ENCODE data around the gene PPME1.

PPME1 gene

GRCh38 chr11:74257959-74258553 lies 87.0 kb downstream of the PPME1 start:
- Histone ChIP-seq H4K20me1 (ENCODE audit: insufficient read depth) (no peaks in the 10 kb centered on the region), H3K27me3 (ENCODE audit: insufficient read depth, low read depth) (no peaks in the 10 kb centered on the region), H3K36me3 (ENCODE audit: insufficient read depth) (no peaks in the 10 kb centered on the region), H2AFZ (ENCODE audit: low read depth) (no peak overlapping the region), H3K79me2 (ENCODE audit: insufficient read depth, low read depth) (no peaks in the 10 kb centered on the region), H3K9ac (no peak overlapping the region), H3K27ac (no peak overlapping the region), H3K4me2 (no peak overlapping the region), H3K4me1 (ENCODE audit: low read depth, poor library complexity, severe bottlenecking) (no peaks in the 10 kb centered on the region), H3K4me3 (IDR thresholded peaks at IDR 0.05; ENCODE audit: insufficient read depth, low read depth, low read length) (no peak overlapping the region)
- TF ChIP-seq, protein P1, sequence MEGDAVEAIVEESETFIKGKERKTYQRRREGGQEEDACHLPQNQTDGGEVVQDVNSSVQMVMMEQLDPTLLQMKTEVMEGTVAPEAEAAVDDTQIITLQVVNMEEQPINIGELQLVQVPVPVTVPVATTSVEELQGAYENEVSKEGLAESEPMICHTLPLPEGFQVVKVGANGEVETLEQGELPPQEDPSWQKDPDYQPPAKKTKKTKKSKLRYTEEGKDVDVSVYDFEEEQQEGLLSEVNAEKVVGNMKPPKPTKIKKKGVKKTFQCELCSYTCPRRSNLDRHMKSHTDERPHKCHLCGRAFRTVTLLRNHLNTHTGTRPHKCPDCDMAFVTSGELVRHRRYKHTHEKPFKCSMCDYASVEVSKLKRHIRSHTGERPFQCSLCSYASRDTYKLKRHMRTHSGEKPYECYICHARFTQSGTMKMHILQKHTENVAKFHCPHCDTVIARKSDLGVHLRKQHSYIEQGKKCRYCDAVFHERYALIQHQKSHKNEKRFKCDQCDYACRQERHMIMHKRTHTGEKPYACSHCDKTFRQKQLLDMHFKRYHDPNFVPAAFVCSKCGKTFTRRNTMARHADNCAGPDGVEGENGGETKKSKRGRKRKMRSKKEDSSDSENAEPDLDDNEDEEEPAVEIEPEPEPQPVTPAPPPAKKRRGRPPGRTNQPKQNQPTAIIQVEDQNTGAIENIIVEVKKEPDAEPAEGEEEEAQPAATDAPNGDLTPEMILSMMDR (conservative IDR thresholded peaks at IDR 0.05; ENCODE audit: low read depth, low read length) = no peak

DNA sequence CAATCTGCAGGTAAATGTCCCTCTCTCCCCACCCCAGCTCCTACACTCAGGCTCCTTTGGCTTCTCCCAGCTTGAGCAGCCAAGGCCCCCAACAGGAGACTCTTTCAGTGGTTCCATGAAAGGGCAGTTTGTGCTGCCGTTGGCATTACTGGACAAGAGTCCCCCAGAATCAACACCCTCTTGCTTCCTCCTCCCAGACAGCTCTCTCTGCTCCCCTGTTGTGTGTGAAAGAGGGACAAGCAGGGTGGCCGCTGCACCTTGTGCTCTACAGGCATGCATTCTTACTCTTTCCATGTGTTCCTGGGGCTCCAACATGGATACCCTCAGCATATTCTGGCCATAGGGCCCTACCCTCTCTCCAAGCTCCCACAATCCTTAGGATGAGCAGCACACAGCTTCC lies 91.6 kb downstream of the PPME1 start:
- Histone ChIP-seq H3K4me3 (IDR thresholded peaks at IDR 0.05; ENCODE audit: insufficient read depth, low read depth, low read length) (no peak overlapping the region), H4K20me1 (ENCODE audit: insufficient read depth) (no peaks in the 10 kb centered on the region), H3K9ac (no peak overlapping the region), H2AFZ (ENCODE audit: low read depth) (no peak overlapping the region), H3K4me2 (no peak overlapping the region), H3K27me3 (ENCODE audit: insufficient read depth, low read depth) (no peaks in the 10 kb centered on the region), H3K4me1 (ENCODE audit: low read depth, poor library complexity, severe bottlenecking) (no peaks in the 10 kb centered on the region), H3K27ac (no peak overlapping the region), H3K36me3 (ENCODE audit: insufficient read depth) (no peaks in the 10 kb centered on the region), H3K79me2 (ENCODE audit: insufficient read depth, low read depth) (no peaks in the 10 kb centered on the region)
- TF ChIP-seq, protein P1 (conservative IDR thresholded peaks at IDR 0.05; ENCODE audit: low read depth, low read length) = no peak

DNA sequence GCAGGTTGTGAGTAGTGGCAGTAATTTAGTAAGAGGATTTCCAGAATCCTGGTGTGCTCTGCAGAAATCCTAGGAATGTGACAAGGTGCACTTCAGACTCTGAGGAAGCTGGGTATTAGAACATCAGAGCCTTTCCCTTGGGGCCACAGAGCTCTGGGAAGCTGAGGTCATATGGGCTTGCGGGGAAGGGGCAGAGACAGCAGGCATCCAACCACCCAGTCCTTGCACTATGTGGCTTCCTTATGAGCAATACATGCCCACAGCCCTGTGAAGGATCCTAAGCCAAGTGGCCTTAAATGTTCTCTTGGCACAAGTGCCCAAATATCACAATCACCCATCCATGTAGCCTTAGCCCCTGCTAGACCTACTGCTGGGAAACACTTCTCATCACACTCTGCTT lies 94.2 kb downstream of the PPME1 start:
- H3K79me2 ChIP-seq (ENCODE audit: insufficient read depth, low read depth) = no peaks in the 10 kb centered on the region

DNA sequence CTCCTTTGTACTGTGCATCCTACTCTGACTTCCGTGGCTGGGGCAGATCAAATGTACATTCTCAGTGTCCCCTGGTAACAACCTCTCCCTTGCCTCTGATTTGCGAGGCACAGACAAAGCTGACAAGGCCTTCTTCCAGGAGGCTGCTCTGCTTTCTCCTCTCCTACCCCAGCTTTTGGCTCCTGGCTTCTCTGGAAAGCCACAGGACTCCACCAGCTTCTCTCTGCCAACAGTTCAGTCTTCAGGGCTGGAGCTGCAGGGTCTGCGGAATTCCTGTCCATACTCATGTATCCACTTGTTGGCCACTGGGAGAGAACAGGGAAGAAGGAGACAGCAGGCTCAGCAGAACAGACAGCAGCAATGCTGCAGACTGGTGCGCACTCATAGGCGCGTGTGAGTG lies 95.9 kb downstream of the PPME1 start:
- no peak overlapping the region for H3K4me3 ChIP-seq (IDR thresholded peaks at IDR 0.05; ENCODE audit: insufficient read depth, low read depth, low read length)
- H3K4me1 ChIP-seq (ENCODE audit: low read depth, poor library complexity, severe bottlenecking) = peaks cover 18% of the 10 kb centered on the region
- no peak overlapping the region for H2AFZ ChIP-seq (ENCODE audit: low read depth)
- H3K27me3 ChIP-seq (ENCODE audit: insufficient read depth, low read depth) = no peaks in the 10 kb centered on the region
- H3K79me2 ChIP-seq (ENCODE audit: insufficient read depth, low read depth) = no peaks in the 10 kb centered on the region
- no peak overlapping the region for H3K4me2 ChIP-seq
- no peaks in the 10 kb centered on the region for H4K20me1 ChIP-seq (ENCODE audit: insufficient read depth)
- TF ChIP-seq, protein P1 (conservative IDR thresholded peaks at IDR 0.05; ENCODE audit: low read depth, low read length) = no peak
- no peak overlapping the region for H3K9ac ChIP-seq
- H3K27ac ChIP-seq = no peak overlapping the region
- H3K36me3 ChIP-seq (ENCODE audit: insufficient read depth) = no peaks in the 10 kb centered on the region

More for the DNA sequence above, 94.2 kb downstream of the PPME1 start:
- H2AFZ ChIP-seq (ENCODE audit: low read depth) = no peak overlapping the region
- H3K4me2 ChIP-seq = no peak overlapping the region
- peaks cover 16% of the 10 kb centered on the region for H3K4me1 ChIP-seq (ENCODE audit: low read depth, poor library complexity, severe bottlenecking)
- no peak overlapping the region for H3K4me3 ChIP-seq (IDR thresholded peaks at IDR 0.05; ENCODE audit: insufficient read depth, low read depth, low read length)
- H4K20me1 ChIP-seq (ENCODE audit: insufficient read depth) = no peaks in the 10 kb centered on the region
- H3K9ac ChIP-seq = no peak overlapping the region
- H3K27ac ChIP-seq = no peak overlapping the region
- no peaks in the 10 kb centered on the region for H3K36me3 ChIP-seq (ENCODE audit: insufficient read depth)
- TF ChIP-seq, protein P1 (conservative IDR thresholded peaks at IDR 0.05; ENCODE audit: low read depth, low read length) = no peak
- H3K27me3 ChIP-seq (ENCODE audit: insufficient read depth, low read depth) = no peaks in the 10 kb centered on the region
